WTC11 (cell line): ENCODE results near the gene ANKRD33B. TPM values are rescaled to one million over a fixed set of nuclear protein-coding genes. Genes with fewer than 3 reads are reported as not detected.
"Not testable (repeated sequence)": the region's sequence is repeated elsewhere in the genome, so short reads cannot be mapped to it uniquely, and the experiment has no call there.

Experiments used
- ATAC-seq: fragments of 200-7000 bp; cut with Tn5 transposase; 2 replicates; pipeline ENCODE4 v1.10.0; 2021; ENCODE audit warnings: mild to moderate bottlenecking, moderate library complexity
- CTCF ChIA-PET: fragments of 300-600 bp; sonication (Branson Sonifier 250); formaldehyde crosslinking; loops from one replicate; lab custom pipeline; 2021; ENCODE audit warnings: antibody characterized with exemption; lab: Charles Lee
- POLR2A ChIA-PET: fragments of 350-600 bp; sonication (Branson Sonifier 250); formaldehyde crosslinking; loops from one replicate; lab custom pipeline; 2021; ENCODE audit warnings: antibody characterized with exemption; lab: Charles Lee
- DNase-seq: peaks from one replicate; pipeline ENCODE4 v3.0.0; 2021; ENCODE audit warnings: low spot score
- H3K27ac Mint-ChIP-seq: 2 replicates; pipeline ENCODE4 v1.8.0; 2021; ENCODE audit warnings: mixed read lengths
- H3K27me3 Mint-ChIP-seq: 2 replicates; pipeline ENCODE4 v1.8.0; 2021; ENCODE audit warnings: low read depth, mild to moderate bottlenecking, moderate library complexity, mixed read lengths
- H3K36me3 Mint-ChIP-seq: 2 replicates; pipeline ENCODE4 v1.8.0; 2021; ENCODE audit warnings: mixed read lengths
- H3K4me1 Mint-ChIP-seq: 2 replicates; pipeline ENCODE4 v1.8.0; 2022; ENCODE audit warnings: mixed read lengths
- H3K4me3 Mint-ChIP-seq: 2 replicates; pipeline ENCODE4 v1.8.0; 2021; ENCODE audit warnings: mild to moderate bottlenecking, moderate library complexity, mixed read lengths
- H3K9me3 Mint-ChIP-seq: 2 replicates; pipeline ENCODE4 v1.8.0; 2021; ENCODE audit warnings: mixed read lengths
- CBFB ChIP-seq: sonication (generic); formaldehyde crosslinking; IDR thresholded peaks from 2 replicates; pipeline ENCODE4 v1.8.1; 2022; ENCODE audit warnings: mild to moderate bottlenecking, low read depth, missing genetic modification reagents
- IRF1 ChIP-seq: sonication (generic); formaldehyde crosslinking; IDR thresholded peaks from 2 replicates; pipeline ENCODE4 v1.8.0; 2023; ENCODE audit warnings: missing genetic modification reagents
- JUN ChIP-seq: sonication (generic); formaldehyde crosslinking; IDR thresholded peaks from 2 replicates; pipeline ENCODE4 v1.8.0; 2023; ENCODE audit warnings: mild to moderate bottlenecking, missing genetic modification reagents
- NFE2L1 ChIP-seq: sonication (generic); formaldehyde crosslinking; IDR thresholded peaks from 2 replicates; pipeline ENCODE4 v1.8.1; 2023; ENCODE audit warnings: missing genetic modification reagents
- TCF7 ChIP-seq: sonication (generic); formaldehyde crosslinking; IDR thresholded peaks from 2 replicates; pipeline ENCODE4 v1.8.0; 2022; ENCODE audit warnings: mild to moderate bottlenecking, low read depth, missing genetic modification reagents, moderate library complexity
- TEAD4 ChIP-seq: sonication (generic); formaldehyde crosslinking; IDR thresholded peaks from 2 replicates; pipeline ENCODE4 v1.8.0; 2022; ENCODE audit warnings: mild to moderate bottlenecking, missing genetic modification reagents
- USF2 ChIP-seq: sonication (generic); formaldehyde crosslinking; IDR thresholded peaks from 2 replicates; pipeline ENCODE4 v1.8.1; 2023; ENCODE audit warnings: mild to moderate bottlenecking, missing genetic modification reagents, moderate library complexity
- ZNF317 ChIP-seq: sonication (generic); formaldehyde crosslinking; IDR thresholded peaks from 2 replicates; pipeline ENCODE4 v1.8.1; 2023; ENCODE audit warnings: low read depth, mild to moderate bottlenecking, moderate library complexity, missing genetic modification reagents, borderline replicate concordance
- ZSCAN18 ChIP-seq: fragments of 250-450 bp; sonication (Bioruptor Pico); IDR thresholded peaks from 2 replicates; pipeline ENCODE4 v2.1.2; 2022; ENCODE audit warnings: mild to moderate bottlenecking, moderate library complexity
- total RNA-seq: library from RNA; stranded (reverse); gene quantifications from 3 replicates; pipeline ENCODE4 v1.2.3, GENCODE V29; 2021

The ANKRD33B gene
- total RNA-seq, 1 experiment from 2014 or later: 9.2 TPM

GRCh38 chr5:10662661-10663488 lies 99.0 kb downstream of the ANKRD33B start (continued):
- TF ChIP-seq USF2 (CRISPR knock-in tag): no peak

GRCh38 chr5:10663489-10664179 lies 99.8 kb downstream of the ANKRD33B start:
- Mint-ChIP-seq H3K27ac (no peak overlapping the region), H3K36me3 (no peaks in the 10 kb centered on the region), H3K4me1 (peaks cover 14% of the 10 kb centered on the region), H3K9me3 (peaks cover 5% of the 10 kb centered on the region; the same call in 1 of the 2 replicates), H3K27me3 (no peaks in the 10 kb centered on the region), H3K4me3 (no peak overlapping the region)
- ChIA-PET POLR2A (no interaction called here), CTCF (interaction anchor here (0.8 to 1.8 kb wide), 4 partner anchors 27 to 324 kb away, joined by 3 to 7 read pairs (median 4); no protein-coding TSS in a partner anchor)
- TF ChIP-seq ZNF317 (CRISPR knock-in tag): no peak
- no peak for TF ChIP-seq IRF1 (CRISPR knock-in tag)
- TF ChIP-seq CBFB (CRISPR knock-in tag): no peak
- TF ChIP-seq TEAD4 (CRISPR knock-in tag): no peak
- ATAC-seq: peak; percentile 52
- DNase-seq: no peak

GRCh38 chr5:10664180-10664769 lies 100.4 kb downstream of the ANKRD33B start:
- ATAC-seq, H3K27me3 Mint-ChIP-seq, H3K27ac Mint-ChIP-seq, H3K9me3 Mint-ChIP-seq, H3K4me3 Mint-ChIP-seq, DNase-seq, H3K36me3 Mint-ChIP-seq, POLR2A ChIA-PET: not testable (repeated sequence)
- CTCF ChIA-PET: interaction anchor here (1.3 to 1.8 kb wide), 2 partner anchors 27 to 212 kb away, joined by 5 to 7 read pairs; no protein-coding TSS in a partner anchor
- H3K4me1 Mint-ChIP-seq: peaks cover 14% of the 10 kb centered on the region

- CTCF ChIA-PET: interaction anchor here (0.9 to 1.1 kb wide), 2 partner anchors 24 to 38 kb away, joined by 3 read pairs; no protein-coding TSS in a partner anchor
- Mint-ChIP-seq H3K9me3 (peaks cover 7% of the 10 kb centered on the region; the same call in 1 of the 2 replicates), H3K27me3 (no peaks in the 10 kb centered on the region), H3K27ac (no peak overlapping the region), H3K4me1 (peaks cover 14% of the 10 kb centered on the region), H3K36me3 (no peaks in the 10 kb centered on the region), H3K4me3 (no peak overlapping the region)
- POLR2A ChIA-PET: no interaction called here
- DNase-seq: no peak
- no peak for ATAC-seq
- TF ChIP-seq TCF7 (no peak), NFE2L1 (CRISPR knock-in tag) (no peak), JUN (CRISPR knock-in tag) (no peak)
- TF ChIP-seq, all 79 proteins: peak for 0
These were observed 101.9 kb downstream of the ANKRD33B start for GRCh38 chr5:10665799-10666198.

- CTCF ChIA-PET: interaction anchor here (0.6 to 1.1 kb wide), 4 partner anchors 10 to 214 kb away, joined by 3 read pairs; no protein-coding TSS in a partner anchor
These were observed 102.8 kb downstream of the ANKRD33B start for GRCh38 chr5:10666531-10667299.

More at GRCh38 chr5:10666531-10667299, 102.8 kb downstream of the ANKRD33B start:
- no peak overlapping the region for H3K27ac Mint-ChIP-seq
- no peak for ATAC-seq
- DNase-seq: no peak
- no peaks in the 10 kb centered on the region for H3K27me3 Mint-ChIP-seq
- H3K36me3 Mint-ChIP-seq: no peaks in the 10 kb centered on the region
- H3K4me1 Mint-ChIP-seq: peaks cover 14% of the 10 kb centered on the region
- H3K9me3 Mint-ChIP-seq: peaks cover 7% of the 10 kb centered on the region; the same call in 1 of the 2 replicates
- H3K4me3 Mint-ChIP-seq: no peak overlapping the region
- POLR2A ChIA-PET: interaction anchor here (0.9 kb wide), 1 partner anchor 30 kb away, joined by 4 read pairs; no protein-coding TSS in a partner anchor
- no peak for TF ChIP-seq ZSCAN18 (CRISPR knock-in tag)
- TF ChIP-seq, all 79 proteins: peak for 0
